ENCODE results near the gene SIPA1. TPM values are rescaled to one million over a fixed set of nuclear protein-coding genes. Genes with fewer than 3 reads are reported as not detected.

Gene SIPA1
- total RNA-seq, 1 experiment from 2014 or later, result 86.9 TPM

GRCh38 chr11:65624931-65625627 lies 12.8 kb upstream of the SIPA1 start:
- BruUV-seq (replicated peaks), result no TSS peak
- Histone ChIP-seq H3K27ac (ENCODE audit: low read length) (no peak overlapping the region), H3K9me3 (ENCODE audit: control insufficient read depth, insufficient read depth, low read depth, low read length) (no peaks in the 10 kb centered on the region), H3K27me3 (ENCODE audit: control insufficient read depth, insufficient read depth, low read length) (no peaks in the 10 kb centered on the region), H3K4me3 (ENCODE audit: low read depth in 2 of 2, low read length in 2 of 2) (no peak overlapping the region), H3K4me1 (ENCODE audit: control insufficient read depth, insufficient read depth, low read length) (no peaks in the 10 kb centered on the region), H3K36me3 (ENCODE audit: control insufficient read depth, insufficient read depth, low read length) (peaks cover 18% of the 10 kb centered on the region; the same call in 1 of the 2 replicates)
- ATAC-seq, result 0 out of 2 replicates have a peak, but pooled peaks have one; percentile 9
- TF ChIP-seq TCF7L2 (IDR thresholded peaks at IDR 0.05; ENCODE audit: low read depth, low read length), result no peak
- no peak for TF ChIP-seq CTCF (IDR thresholded peaks at IDR 0.05)
- peak; percentile 12; the same call in 1 of the 2 replicates for TF ChIP-seq POLR2AphosphoS5 (IDR thresholded peaks at IDR 0.05; ENCODE audit: low read depth, low read length)
- ChIA-PET CTCF (interaction anchor here (1.1 kb wide), 1 partner anchor 38 kb away, joined by 3 read pairs; no protein-coding TSS in a partner anchor), POLR2A (no interaction called here)
- no peak for DNase-seq (ENCODE audit: low read depth, low spot score)
- in situ Hi-C loops (cut with HindIII; ENCODE audit: low pct_unique_long_range_greater_than_20kb, low sequenced_read_pairs) (no loop called here), intact Hi-C loops (cut with micrococcal nuclease; ENCODE audit: unreplicated experiment) (no loop called here)

- in situ Hi-C loops (cut with HindIII; ENCODE audit: low pct_unique_long_range_greater_than_20kb, low sequenced_read_pairs), result no loop called here
- intact Hi-C loops (cut with micrococcal nuclease; ENCODE audit: unreplicated experiment), result no loop called here
- CTCF ChIA-PET, result interaction anchor here (0.6 to 1.1 kb wide), 2 partner anchors 38 to 54 kb away, joined by 3 read pairs; no protein-coding TSS in a partner anchor
- ATAC-seq (peak; percentile 80), DNase-seq (ENCODE audit: low read depth, low spot score) (no peak)
- TF ChIP-seq POLR2AphosphoS5 (IDR thresholded peaks at IDR 0.05; ENCODE audit: low read depth, low read length), result 0 out of 2 replicates have a peak, but pooled peaks have one; percentile 2
- TF ChIP-seq TCF7L2 (IDR thresholded peaks at IDR 0.05; ENCODE audit: low read depth, low read length), result no peak
- Histone ChIP-seq H3K9me3 (ENCODE audit: control insufficient read depth, insufficient read depth, low read depth, low read length) (no peaks in the 10 kb centered on the region), H3K36me3 (ENCODE audit: control insufficient read depth, insufficient read depth, low read length) (peaks cover 14% of the 10 kb centered on the region), H3K4me1 (ENCODE audit: control insufficient read depth, insufficient read depth, low read length) (no peaks in the 10 kb centered on the region), H3K27me3 (ENCODE audit: control insufficient read depth, insufficient read depth, low read length) (no peaks in the 10 kb centered on the region), H3K4me3 (ENCODE audit: low read depth in 2 of 2, low read length in 2 of 2) (no peak overlapping the region), H3K27ac (ENCODE audit: low read length) (no peak overlapping the region)
- POLR2A ChIA-PET, result no interaction called here
- no TSS peak for BruUV-seq (replicated peaks)
These were observed 12.1 kb upstream of the SIPA1 start for GRCh38 chr11:65625628-65626342.

- no peak for TF ChIP-seq CTCF (IDR thresholded peaks at IDR 0.05)
- TF ChIP-seq POLR2AphosphoS5 (IDR thresholded peaks at IDR 0.05; ENCODE audit: low read depth, low read length), result no peak
- no peak for TF ChIP-seq TCF7L2 (IDR thresholded peaks at IDR 0.05; ENCODE audit: low read depth, low read length)
- no peak for ATAC-seq
- intact Hi-C loops (cut with micrococcal nuclease; ENCODE audit: unreplicated experiment), result no loop called here
- DNase-seq (ENCODE audit: low read depth, low spot score), result no peak
- no peak overlapping the region for H3K27ac ChIP-seq (ENCODE audit: low read length)
- H3K27me3 ChIP-seq (ENCODE audit: control insufficient read depth, insufficient read depth, low read length), result no peaks in the 10 kb centered on the region
- peaks cover 14% of the 10 kb centered on the region for H3K36me3 ChIP-seq (ENCODE audit: control insufficient read depth, insufficient read depth, low read length)
- no TSS peak for BruUV-seq (replicated peaks)
- in situ Hi-C loops (cut with HindIII; ENCODE audit: low pct_unique_long_range_greater_than_20kb, low sequenced_read_pairs), result no loop called here
- no peak overlapping the region for H3K4me3 ChIP-seq (ENCODE audit: low read depth in 2 of 2, low read length in 2 of 2)
- POLR2A ChIA-PET, result interaction anchor here (1.6 kb wide), 1 partner anchor 11 kb away, joined by 3 read pairs; the partner anchor contains the start of gene SIPA1
- CTCF ChIA-PET, result no interaction called here
- H3K9me3 ChIP-seq (ENCODE audit: control insufficient read depth, insufficient read depth, low read depth, low read length), result no peaks in the 10 kb centered on the region
- H3K4me1 ChIP-seq (ENCODE audit: control insufficient read depth, insufficient read depth, low read length), result no peaks in the 10 kb centered on the region
These were observed 10.7 kb upstream of the SIPA1 start for GRCh38 chr11:65627202-65627601.

Data from Panc1 (cell line).